Neural progenitor cell (in vitro differentiated cells): ENCODE data around the gene TRAPPC5.

Source experiments
- CTCF ChIP-seq: fragments of 200-600 bp; sonication (generic); IDR thresholded peaks from 2 replicates; pipeline ENCODE4 v1.5.1; 2017; ENCODE audit warnings: antibody characterized with exemption, mild to moderate bottlenecking
- EZH2 ChIP-seq: fragments of 200-600 bp; sonication (generic); IDR thresholded peaks from 2 replicates; pipeline ENCODE4 v1.6.1; 2017; ENCODE audit warnings: antibody characterized with exemption, mild to moderate bottlenecking, moderate library complexity
- EZH2phosphoT487 ChIP-seq: fragments of 200-600 bp; sonication (generic); IDR thresholded peaks from 2 replicates; pipeline ENCODE4 v1.6.1; 2017; ENCODE audit warnings: antibody characterized with exemption

GRCh38 chr19:7670150-7670783 lies 10.4 kb upstream of the TRAPPC5 start:
- TF ChIP-seq CTCF (no peak), EZH2 (no peak), EZH2phosphoT487 (no peak)
